ENCODE measurements around the gene GLMN.

DNA sequence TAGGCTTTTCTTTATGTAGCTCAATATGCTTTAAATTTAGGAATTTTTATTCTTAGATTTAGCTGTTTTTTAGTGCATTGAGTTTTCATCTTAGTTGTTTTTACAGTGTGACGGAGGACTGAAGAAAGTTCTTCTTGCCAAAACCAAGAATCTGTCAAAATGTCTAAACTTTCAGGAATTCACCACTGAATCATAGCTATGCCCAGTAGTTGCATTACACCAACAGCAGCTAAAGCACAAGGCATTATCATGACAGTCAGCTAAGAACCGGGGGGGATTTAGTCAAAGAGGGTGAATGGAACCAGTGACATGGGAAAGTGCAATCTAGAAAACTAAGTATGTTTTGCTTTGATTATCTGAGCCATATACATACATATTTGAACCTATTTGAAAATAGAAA is 87.6 kb downstream of the GLMN start:
- TF ChIP-seq CTCF (IDR thresholded peaks at IDR 0.05; ENCODE audit: poor library complexity) (no peak), EZH2 (IDR thresholded peaks at IDR 0.05; ENCODE audit: borderline replicate concordance) (no peak), EZH2phosphoT487 (IDR thresholded peaks at IDR 0.05; ENCODE audit: low read depth, severe bottlenecking, unreplicated experiment) (no peak)

All from hepatocyte (in vitro differentiated cells).